H1 (cell line): ENCODE data around the gene BPIFB3. TPM values are rescaled to one million over a fixed set of nuclear protein-coding genes. Genes with fewer than 3 reads are reported as not detected.

Source experiments
- CTCF ChIA-PET: fragments of 300-600 bp; sonication (Branson Sonifier 250); formaldehyde crosslinking; loops from one replicate; lab custom pipeline; 2021; ENCODE audit not compliant: partially characterized antibody; lab: Charles Lee
- POLR2A ChIA-PET: fragments of 300-600 bp; sonication (Branson Sonifier 250); formaldehyde crosslinking; loops from one replicate; lab custom pipeline; 2021; ENCODE audit warnings: inconsistent platforms; ENCODE audit not compliant: partially characterized antibody; lab: Charles Lee
- DNase-seq, 2 experiments: peaks; one replicate each; pipeline versions ENCODE4 v3.0.0 to v3.0.0-alpha.2; 2010 to 2022; ENCODE audit warnings: low spot score in 2 of 2, low read depth in 1 of 2, mixed read lengths in 1 of 2
- FAIRE-seq: peaks from 2 replicates; lab custom pipeline; 2011; peaks lifted over from hg19 to GRCh38; lab: Jason Lieb, UNC
- H2AFZ ChIP-seq: 2 replicates; pipeline ENCODE4 v1.8.1; 2012; ENCODE audit warnings: low read length, inconsistent platforms
- H2AK5ac ChIP-seq: 2 replicates; pipeline ENCODE4 v1.6.1; 2013; ENCODE audit warnings: low read depth, low read length
- H2BK120ac ChIP-seq: replicated peaks from 2 replicates; pipeline ENCODE3; 2013; ENCODE audit warnings: low read depth, low read length, inconsistent platforms
- H2BK12ac ChIP-seq: 2 replicates; pipeline ENCODE4 v1.6.1; 2013; ENCODE audit warnings: low read depth, low read length
- H2BK15ac ChIP-seq: 2 replicates; pipeline ENCODE4 v1.6.1; 2013; ENCODE audit warnings: low read length
- H2BK20ac ChIP-seq: 2 replicates; pipeline ENCODE4 v1.6.1; 2013; ENCODE audit warnings: low read length
- H2BK5ac ChIP-seq: 2 replicates; pipeline ENCODE4 v1.6.1; 2013; ENCODE audit warnings: low read depth, low read length
- H3K14ac ChIP-seq: 2 replicates; pipeline ENCODE4 v1.6.1; 2013; ENCODE audit warnings: inconsistent platforms; ENCODE audit not compliant: insufficient read length
- H3K18ac ChIP-seq: 2 replicates; pipeline ENCODE4 v1.6.1; 2013; ENCODE audit warnings: low read length; ENCODE audit errors: extremely low read depth
- H3K23ac ChIP-seq: 2 replicates; pipeline ENCODE4 v1.6.1; 2013; ENCODE audit warnings: inconsistent platforms; ENCODE audit not compliant: insufficient read length
- H3K23me2 ChIP-seq: 2 replicates; pipeline ENCODE4 v1.6.1; 2013; ENCODE audit warnings: low read depth, low read length
- H3K27ac ChIP-seq: 2 replicates; pipeline ENCODE4 v1.6.1; 2011; ENCODE audit warnings: low read depth, low read length, inconsistent platforms
- H3K27me3 ChIP-seq, 4 experiments: replicated peaks in 1 of 4; 1 replicate in 1 of 4; 2 replicates in 3 of 4; pipeline versions ENCODE4 v1.6.1 to v1.8.1; 2011 to 2013; ENCODE audit warnings: low read length in 3 of 4, mild to moderate bottlenecking in 3 of 4, inconsistent platforms in 2 of 4, mixed read lengths in 2 of 4, moderate library complexity in 1 of 4; ENCODE audit not compliant: control insufficient read depth in 3 of 4, insufficient read depth in 3 of 4; ENCODE audit errors: extremely low read depth in 1 of 4
- H3K36me3 ChIP-seq, 4 experiments: 2 replicates each; pipeline versions ENCODE4 v1.6.1 to v1.8.1; 2011 to 2013; ENCODE audit warnings: mild to moderate bottlenecking in 4 of 4, low read length in 3 of 4, moderate library complexity in 2 of 4, control low read depth in 1 of 4, inconsistent platforms in 1 of 4; ENCODE audit not compliant: insufficient read depth in 4 of 4, control insufficient read depth in 2 of 4
- H3K4ac ChIP-seq: replicated peaks from 2 replicates; pipeline ENCODE3; 2013; ENCODE audit warnings: low read length, low read depth, mixed read lengths, inconsistent platforms; ENCODE audit not compliant: insufficient read length
- H3K4me1 ChIP-seq, 4 experiments: replicated peaks in 1 of 4; 1 replicate in 1 of 4; 2 replicates in 3 of 4; pipeline versions ENCODE4 v1.6.1 to v1.8.1; 2011 to 2013; ENCODE audit warnings: low read length in 3 of 4, inconsistent platforms in 2 of 4, mixed read lengths in 1 of 4; ENCODE audit not compliant: insufficient read depth in 4 of 4, control insufficient read depth in 3 of 4
- H3K4me2 ChIP-seq, 2 experiments: 2 replicates each; pipeline versions ENCODE4 v1.6.1 to v1.8.1; 2011 to 2013; ENCODE audit warnings: low read depth in 2 of 2, low read length in 2 of 2, control low read depth in 1 of 2, inconsistent platforms in 1 of 2, mild to moderate bottlenecking in 1 of 2; ENCODE audit not compliant: insufficient read depth in 1 of 2
- H3K4me3 ChIP-seq, 4 experiments: fragments of 200-600, 300-600 bp in 1 of 4; sonication (generic), shearing (Covaris generic), sonication (Bioruptor Twin) in 1 of 4; 2 replicates each; pipeline versions ENCODE4 v1.5.1 to v1.8.1; 2011 to 2016; ENCODE audit warnings: low read length in 4 of 4, low read depth in 3 of 4, control low read depth in 2 of 4, inconsistent platforms in 2 of 4, mild to moderate bottlenecking in 2 of 4, mixed read lengths in 1 of 4, moderate library complexity in 1 of 4; ENCODE audit not compliant: insufficient read depth in 2 of 4; ENCODE audit errors: extremely low read depth in 1 of 4
- H3K56ac ChIP-seq: replicated peaks from 2 replicates; pipeline ENCODE3; 2013; ENCODE audit warnings: low read depth, mild to moderate bottlenecking, mixed read lengths, low read length, inconsistent platforms; ENCODE audit not compliant: insufficient read length
- H3K79me1 ChIP-seq: 2 replicates; pipeline ENCODE4 v1.6.1; 2013; ENCODE audit warnings: low read depth, low read length, control low read depth
- H3K79me2 ChIP-seq, 2 experiments: 2 replicates each; pipeline versions ENCODE4 v1.6.1 to v1.8.1; 2012 to 2013; ENCODE audit warnings: low read length in 2 of 2, mild to moderate bottlenecking in 2 of 2, inconsistent platforms in 1 of 2; ENCODE audit not compliant: insufficient read depth in 2 of 2, control insufficient read depth in 1 of 2
- H3K9ac ChIP-seq, 4 experiments: replicated peaks in 1 of 4; 1 replicate in 1 of 4; 2 replicates in 3 of 4; pipeline versions ENCODE4 v1.6.1 to v1.8.1; 2011 to 2013; ENCODE audit warnings: low read depth in 3 of 4, low read length in 3 of 4, control low read depth in 2 of 4, mild to moderate bottlenecking in 2 of 4, moderate library complexity in 2 of 4, inconsistent platforms in 1 of 4; ENCODE audit errors: extremely low read depth in 1 of 4
- H3K9me3 ChIP-seq, 2 experiments: 2 replicates each; pipeline versions ENCODE4 v1.6.1 to v1.8.1; 2012 to 2013; ENCODE audit warnings: mild to moderate bottlenecking in 2 of 2, moderate library complexity in 2 of 2, control low read depth in 1 of 2, inconsistent platforms in 1 of 2, low read depth in 1 of 2, low read length in 1 of 2, mixed read lengths in 1 of 2; ENCODE audit not compliant: insufficient read depth in 2 of 2
- H4K20me1 ChIP-seq, 2 experiments: replicated peaks in 1 of 2; 2 replicates each; pipeline versions ENCODE3 to v1.8.1; 2011 to 2013; ENCODE audit warnings: inconsistent platforms in 2 of 2, low read length in 2 of 2, mild to moderate bottlenecking in 1 of 2; ENCODE audit not compliant: insufficient read depth in 2 of 2, control insufficient read depth in 1 of 2
- H4K5ac ChIP-seq: 2 replicates; pipeline ENCODE4 v1.6.1; 2013; ENCODE audit warnings: low read length, low read depth, mixed read lengths, inconsistent platforms; ENCODE audit not compliant: insufficient read length
- H4K8ac ChIP-seq: 2 replicates; pipeline ENCODE4 v1.8.0; 2013; ENCODE audit warnings: mild to moderate bottlenecking, moderate library complexity, low read length, inconsistent platforms; ENCODE audit not compliant: insufficient read depth; ENCODE audit errors: extremely low read depth
- H4K91ac ChIP-seq: replicated peaks from 2 replicates; pipeline ENCODE3; 2013; ENCODE audit warnings: low read length, mixed read lengths, inconsistent platforms; ENCODE audit not compliant: insufficient read length
- BRCA1 ChIP-seq: IDR thresholded peaks from 2 replicates; pipeline ENCODE4 v1.6.1; 2012; ENCODE audit warnings: low read depth, low read length, improper control_type of control experiment
- CEBPB ChIP-seq: IDR thresholded peaks from 2 replicates; pipeline ENCODE4 v1.6.1; 2012; ENCODE audit warnings: low read depth, low read length
- CHD1 ChIP-seq: IDR thresholded peaks from 2 replicates; pipeline ENCODE4 v1.6.1; 2012; ENCODE audit warnings: low read depth, low read length, improper control_type of control experiment
- PHF8 ChIP-seq: fragments of 200-600 bp; sonication (generic); conservative IDR thresholded peaks from 2 replicates; pipeline ENCODE4 v1.7.1; 2012; ENCODE audit warnings: low read depth, mild to moderate bottlenecking, inconsistent platforms, low read length, moderate library complexity
- POLR2AphosphoS5 ChIP-seq: IDR thresholded peaks from 2 replicates; pipeline ENCODE4 v1.6.1; 2011; ENCODE audit warnings: low read depth, low read length
- RAD21 ChIP-seq, 2 experiments: IDR thresholded peaks in 1 of 2; conservative IDR thresholded peaks in 1 of 2; 2 replicates each; pipeline ENCODE4 v1.6.1; 2011; ENCODE audit warnings: low read depth in 2 of 2, low read length in 2 of 2, improper control_type of control experiment in 1 of 2, inconsistent platforms in 1 of 2, mild to moderate bottlenecking in 1 of 2, moderate library complexity in 1 of 2
- RXRA ChIP-seq: IDR thresholded peaks from 2 replicates; pipeline ENCODE4 v1.6.1; 2011; ENCODE audit warnings: low read depth, mild to moderate bottlenecking, low read length, moderate library complexity; ENCODE audit not compliant: insufficient read depth
- WGBS, 2 experiments: shearing (Covaris generic) in 1 of 2; methylation state at CpG; one replicate each; pipeline versions ENCODE4 v1.1.6 to v1.1.7; 2013 to 2015; ENCODE audit warnings: low lambda C conversion rate in 2 of 2, mixed read lengths in 2 of 2, inconsistent platforms in 1 of 2, low coverage in 1 of 2, missing lambda C conversion rate in 1 of 2; ENCODE audit not compliant: insufficient replicate concordance in 2 of 2, insufficient coverage in 1 of 2, insufficient read length in 1 of 2; ENCODE audit errors: extremely low coverage in 1 of 2, missing lambda C conversion rate in 1 of 2; 5-methylcytosine and 5-hydroxymethylcytosine counted together
- polyA plus RNA-seq, 7 experiments: library from polyadenylated mRNA; depleted of rRNA in 3 of 7; stranded (reverse) in 5 of 7; unstranded in 2 of 7; fragments of >200 nt in 5 of 7; fragments of 200-250 nt in 2 of 7; gene quantifications; 1 replicate in 5 of 7; 2 replicates in 1 of 7; 4 replicates in 1 of 7; pipeline versions ENCODE4 v1.2.1 to v1.2.3, GENCODE V29; 2011 to 2013; ENCODE audit warnings: missing spikeins in 2 of 7, mixed read lengths in 2 of 7
- total RNA-seq: library from RNA; stranded (reverse); fragmentation: NEBNext Ultra II Directional; extraction: Animal tissue kit (Norgen Biotek cat#: 25700); gene quantifications from 2 replicates; pipeline ENCODE4 v1.2.1, GENCODE V29; 2021
- TF ChIP-seq, protein P1 (sequence below): IDR thresholded peaks from 2 replicates; pipeline ENCODE4 v1.6.1; 2012; ENCODE audit warnings: inconsistent platforms
- TF ChIP-seq, protein P2 (sequence below): IDR thresholded peaks from 2 replicates; pipeline ENCODE4 v1.6.1; 2012; ENCODE audit warnings: low read length, inconsistent platforms

Gene BPIFB3
- total and polyA plus RNA-seq, 2 of the 8 experiments (the other 6 are each of a cell fraction or from before 2014, with no cell fraction given) = not detected

DNA sequence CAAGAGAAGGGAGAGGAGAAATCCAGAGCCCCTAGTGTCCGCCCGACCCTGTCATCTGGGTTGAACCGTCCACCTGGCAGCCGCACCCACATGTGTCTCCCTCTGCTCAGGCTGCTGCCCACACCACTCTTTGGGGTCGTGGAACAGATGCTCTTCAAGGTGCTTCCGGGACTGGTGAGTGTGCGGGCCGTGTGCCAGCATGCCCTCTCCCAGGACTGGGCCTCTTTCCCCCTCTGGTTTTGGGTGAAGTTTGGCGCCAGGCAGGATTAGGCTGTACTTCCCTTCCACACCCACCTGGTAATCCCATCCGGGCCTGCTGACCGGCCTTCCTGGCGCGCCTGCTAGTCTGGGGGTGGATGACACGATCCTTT lies 7.9 kb downstream of the BPIFB3 start:
- 90% methylated on average over 10 of the region's 14 CpGs; no CpG with 5 or more reads in 1 of the 2 experiments for WGBS, 2 experiments
- ChIA-PET CTCF (interaction anchor here (1.0 kb wide), 1 partner anchor 27 kb away, joined by 3 read pairs; no protein-coding TSS in a partner anchor), POLR2A (no interaction called here)
- H2AK5ac ChIP-seq = no peak overlapping the region
- no peak overlapping the region for H3K4me2 ChIP-seq
- no peak overlapping the region for H3K14ac ChIP-seq
- H2BK5ac ChIP-seq = 0 out of 2 replicates have a peak overlapping the region, but pooled peaks have one; percentile 8
- no peak overlapping the region for H2BK20ac ChIP-seq
- no peaks in the 10 kb centered on the region for H3K9me3 ChIP-seq
- H3K9ac ChIP-seq = no peak overlapping the region
- H2BK15ac ChIP-seq = no peak overlapping the region
- H4K5ac ChIP-seq = no peak overlapping the region
- no peaks in the 10 kb centered on the region for H3K4me1 ChIP-seq
- no peak overlapping the region for H3K56ac ChIP-seq
- TF ChIP-seq BRCA1 (no peak), RXRA (no peak), CEBPB (no peak), RAD21 (IDR thresholded peaks at IDR 0.05 in 1 of 2, conservative IDR thresholded peaks at IDR 0.05 in 1 of 2; ENCODE audit: low read depth in 2 of 2, low read length in 2 of 2) (no peak), CHD1 (no peak), POLR2AphosphoS5 (no peak), PHF8 (no peak)
- TF ChIP-seq, protein P1, sequence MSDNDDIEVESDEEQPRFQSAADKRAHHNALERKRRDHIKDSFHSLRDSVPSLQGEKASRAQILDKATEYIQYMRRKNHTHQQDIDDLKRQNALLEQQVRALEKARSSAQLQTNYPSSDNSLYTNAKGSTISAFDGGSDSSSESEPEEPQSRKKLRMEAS = no peak
- TF ChIP-seq, protein P2, sequence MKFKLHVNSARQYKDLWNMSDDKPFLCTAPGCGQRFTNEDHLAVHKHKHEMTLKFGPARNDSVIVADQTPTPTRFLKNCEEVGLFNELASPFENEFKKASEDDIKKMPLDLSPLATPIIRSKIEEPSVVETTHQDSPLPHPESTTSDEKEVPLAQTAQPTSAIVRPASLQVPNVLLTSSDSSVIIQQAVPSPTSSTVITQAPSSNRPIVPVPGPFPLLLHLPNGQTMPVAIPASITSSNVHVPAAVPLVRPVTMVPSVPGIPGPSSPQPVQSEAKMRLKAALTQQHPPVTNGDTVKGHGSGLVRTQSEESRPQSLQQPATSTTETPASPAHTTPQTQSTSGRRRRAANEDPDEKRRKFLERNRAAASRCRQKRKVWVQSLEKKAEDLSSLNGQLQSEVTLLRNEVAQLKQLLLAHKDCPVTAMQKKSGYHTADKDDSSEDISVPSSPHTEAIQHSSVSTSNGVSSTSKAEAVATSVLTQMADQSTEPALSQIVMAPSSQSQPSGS = no peak
- no peak overlapping the region for H3K27ac ChIP-seq
- no peaks in the 10 kb centered on the region for H3K23me2 ChIP-seq
- no peak overlapping the region for H2BK120ac ChIP-seq
- no peaks in the 10 kb centered on the region for H3K27me3 ChIP-seq
- FAIRE-seq (no peak), DNase-seq (no peak)
- no peak overlapping the region for H3K4me3 ChIP-seq
- H3K79me2 ChIP-seq = no peaks in the 10 kb centered on the region
- no peak overlapping the region for H3K23ac ChIP-seq
- H3K4ac ChIP-seq = no peak overlapping the region
- H3K18ac ChIP-seq = no peak overlapping the region
- H2AFZ ChIP-seq = no peak overlapping the region
- H3K36me3 ChIP-seq = no peaks in the 10 kb centered on the region
- no peaks in the 10 kb centered on the region for H4K20me1 ChIP-seq
- no peak overlapping the region for H2BK12ac ChIP-seq
- H4K8ac ChIP-seq = no peak overlapping the region
- H4K91ac ChIP-seq = no peak overlapping the region
- no peaks in the 10 kb centered on the region for H3K79me1 ChIP-seq
